GM12891 (cell line): ENCODE measurements around the gene PUM1.

Experiments used
- POLR2A ChIP-seq: IDR thresholded peaks from 2 replicates; pipeline ENCODE4 v1.6.1; 2011; ENCODE audit warnings: low read depth, low read length, control low read depth
- POLR2AphosphoS5 ChIP-seq: IDR thresholded peaks from 2 replicates; pipeline ENCODE4 v1.6.1; 2011; ENCODE audit warnings: low read depth, low read length, control low read depth
- TAF1 ChIP-seq: IDR thresholded peaks from 2 replicates; pipeline ENCODE4 v1.6.1; 2011; ENCODE audit warnings: low read depth, low read length, control low read depth

GRCh38 chr1:31036749-31037500, 28.6 kb downstream of the PUM1 start:
- TF ChIP-seq POLR2A (no peak), TAF1 (no peak), POLR2AphosphoS5 (no peak; the same call in 1 of the 2 replicates)
